CD4-positive, alpha-beta T cell (primary cell): ENCODE results near the gene PKDCC. TPM values are rescaled to one million over a fixed set of nuclear protein-coding genes. Genes with fewer than 3 reads are reported as not detected.

Source experiments
- ATAC-seq: fragments of 200-7000 bp; cut with Tn5 transposase; one replicate; pipeline ENCODE4 v1.10.0; 2022; ENCODE audit warnings: mild to moderate bottlenecking; ENCODE audit not compliant: poor library complexity
- CTCF ChIA-PET: fragments of 350-600 bp; sonication (Branson Sonifier 250); formaldehyde crosslinking; loops from one replicate; lab custom pipeline; 2021; ENCODE audit warnings: antibody characterized with exemption, inconsistent platforms; lab: Charles Lee
- POLR2A ChIA-PET: fragments of 350-600 bp; sonication (Branson Sonifier 250); formaldehyde crosslinking; loops from one replicate; lab custom pipeline; 2021; ENCODE audit warnings: antibody characterized with exemption, inconsistent platforms; lab: Charles Lee
- DNase-seq, 14 experiments: peaks; one replicate each; pipeline ENCODE4 v3.0.0-alpha.2; 2013 to 2020; ENCODE audit warnings: mixed read lengths in 2 of 14
- H3K27ac ChIP-seq, 2 donors: one replicate each; pipeline versions ENCODE4 v1.5.1 to v1.7.0; 2013; ENCODE audit warnings: low read length in 2 of 2, low read depth in 1 of 2, mild to moderate bottlenecking in 1 of 2
- H3K27me3 ChIP-seq, 2 experiments: 1 replicate in 1 of 2; 2 replicates in 1 of 2; pipeline versions ENCODE4 v1.6.1 to v1.7.0; 2013; ENCODE audit warnings: low read length in 2 of 2, control low read depth in 1 of 2, mild to moderate bottlenecking in 1 of 2, moderate library complexity in 1 of 2; ENCODE audit not compliant: insufficient read depth in 2 of 2, control insufficient read depth in 1 of 2
- H3K36me3 ChIP-seq: one replicate; pipeline ENCODE4 v1.6.1; 2013; ENCODE audit warnings: low read length, control low read depth; ENCODE audit not compliant: insufficient read depth
- H3K4me1 ChIP-seq: one replicate; pipeline ENCODE4 v1.6.1; 2013; ENCODE audit warnings: low read length, control low read depth; ENCODE audit not compliant: insufficient read depth
- H3K4me3 ChIP-seq: one replicate; pipeline ENCODE4 v1.5.1; 2013; ENCODE audit warnings: mild to moderate bottlenecking, low read length, moderate library complexity
- H3K9me3 ChIP-seq, 2 experiments: 1 replicate in 1 of 2; 2 replicates in 1 of 2; pipeline versions ENCODE4 v1.6.1 to v1.7.0; 2013; ENCODE audit warnings: low read length in 2 of 2, mild to moderate bottlenecking in 2 of 2, control low read depth in 1 of 2, moderate library complexity in 1 of 2; ENCODE audit not compliant: control insufficient read depth in 1 of 2, insufficient read depth in 1 of 2
- H3K27ac Mint-ChIP-seq: one replicate; pipeline ENCODE4 v1.8.0; 2020; ENCODE audit warnings: mixed read lengths
- H3K27me3 Mint-ChIP-seq: one replicate; pipeline ENCODE4 v1.8.0; 2021; ENCODE audit warnings: mixed read lengths
- H3K36me3 Mint-ChIP-seq: one replicate; pipeline ENCODE4 v1.8.0; 2021; ENCODE audit warnings: low read depth, mixed read lengths
- H3K4me1 Mint-ChIP-seq: one replicate; pipeline ENCODE4 v1.8.0; 2021; ENCODE audit warnings: low read depth, mixed read lengths
- H3K4me3 Mint-ChIP-seq: one replicate; pipeline ENCODE4 v1.8.0; 2020; ENCODE audit warnings: mild to moderate bottlenecking, mixed read lengths
- H3K9me3 Mint-ChIP-seq: one replicate; pipeline ENCODE4 v1.8.0; 2020; ENCODE audit warnings: mixed read lengths
- intact Hi-C, 2 experiments: fragments of 100-400 bp; cut with DNase I in 1 of 2; cut with micrococcal nuclease in 1 of 2; formaldehyde crosslinking; loops; one replicate each; pipeline versions ENCODE4 v1.15.1 to v1.9.0; 2023 to 2025; cut with DNase I, micrococcal nuclease
- total RNA-seq, 174 experiments: library from RNA in 2 of 174; stranded (reverse) in 2 of 174; gene quantifications; one replicate each; pipeline ENCODE4 v1.2.3 and lab custom pipeline; 2021 to 2026
- TF ChIP-seq, protein P1 (sequence below): fragments of 200-600 bp; IDR thresholded peaks from one replicate; pipeline ENCODE4 v1.8.0; 2022; ENCODE audit warnings: antibody characterized with exemption, mild to moderate bottlenecking

Gene PKDCC
- total RNA-seq, 2 experiments from 2014 or later: not detected

DNA sequence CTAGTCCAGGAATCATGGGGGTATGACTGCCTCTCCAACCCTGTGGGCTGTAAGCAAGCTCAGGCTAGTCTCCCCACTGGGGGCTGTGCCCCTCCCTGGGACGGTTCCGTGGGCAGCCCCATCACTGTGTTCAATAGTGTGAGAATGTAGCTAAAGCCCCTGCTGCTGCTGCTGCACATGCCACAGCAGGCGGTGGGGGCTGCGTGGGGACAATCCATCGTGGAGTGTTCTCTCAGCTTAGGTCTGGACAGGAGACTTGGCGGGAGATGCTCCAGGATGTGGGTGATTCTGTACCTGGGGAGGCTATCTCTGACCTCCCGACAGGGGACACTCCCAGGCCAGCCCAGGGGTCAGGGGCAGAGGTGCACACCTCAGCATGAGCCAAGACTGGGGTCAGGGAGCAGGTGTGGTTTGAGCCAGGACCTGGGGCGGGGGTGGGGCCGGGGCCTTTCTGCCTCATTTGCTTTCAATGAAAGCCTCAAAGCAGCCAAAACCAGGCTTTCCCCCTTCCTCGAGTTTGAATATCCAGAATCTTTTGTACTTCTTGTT lies 10.2 kb downstream of the PKDCC start:
- TF ChIP-seq, protein P1, sequence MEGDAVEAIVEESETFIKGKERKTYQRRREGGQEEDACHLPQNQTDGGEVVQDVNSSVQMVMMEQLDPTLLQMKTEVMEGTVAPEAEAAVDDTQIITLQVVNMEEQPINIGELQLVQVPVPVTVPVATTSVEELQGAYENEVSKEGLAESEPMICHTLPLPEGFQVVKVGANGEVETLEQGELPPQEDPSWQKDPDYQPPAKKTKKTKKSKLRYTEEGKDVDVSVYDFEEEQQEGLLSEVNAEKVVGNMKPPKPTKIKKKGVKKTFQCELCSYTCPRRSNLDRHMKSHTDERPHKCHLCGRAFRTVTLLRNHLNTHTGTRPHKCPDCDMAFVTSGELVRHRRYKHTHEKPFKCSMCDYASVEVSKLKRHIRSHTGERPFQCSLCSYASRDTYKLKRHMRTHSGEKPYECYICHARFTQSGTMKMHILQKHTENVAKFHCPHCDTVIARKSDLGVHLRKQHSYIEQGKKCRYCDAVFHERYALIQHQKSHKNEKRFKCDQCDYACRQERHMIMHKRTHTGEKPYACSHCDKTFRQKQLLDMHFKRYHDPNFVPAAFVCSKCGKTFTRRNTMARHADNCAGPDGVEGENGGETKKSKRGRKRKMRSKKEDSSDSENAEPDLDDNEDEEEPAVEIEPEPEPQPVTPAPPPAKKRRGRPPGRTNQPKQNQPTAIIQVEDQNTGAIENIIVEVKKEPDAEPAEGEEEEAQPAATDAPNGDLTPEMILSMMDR: no peak
- ATAC-seq (no peak), DNase-seq (no peak)
- Histone ChIP-seq H3K36me3 (no peaks in the 10 kb centered on the region), H3K27me3 (peaks cover 0 to 3% of the 10 kb centered on the region in 2 experiments), H3K4me3 (no peak overlapping the region), H3K4me1 (no peaks in the 10 kb centered on the region), H3K27ac (no peak overlapping the region), H3K9me3 (no peaks in the 10 kb centered on the region)
- ChIA-PET POLR2A (no interaction called here), CTCF (no interaction called here)
- H3K27me3 Mint-ChIP-seq: peaks cover 19% of the 10 kb centered on the region
- no peaks in the 10 kb centered on the region for H3K4me1 Mint-ChIP-seq
- intact Hi-C loops: no loop called here
- no peaks in the 10 kb centered on the region for H3K36me3 Mint-ChIP-seq
- H3K27ac Mint-ChIP-seq: no peak overlapping the region
- H3K9me3 Mint-ChIP-seq: no peaks in the 10 kb centered on the region
- no peak overlapping the region for H3K4me3 Mint-ChIP-seq

DNA sequence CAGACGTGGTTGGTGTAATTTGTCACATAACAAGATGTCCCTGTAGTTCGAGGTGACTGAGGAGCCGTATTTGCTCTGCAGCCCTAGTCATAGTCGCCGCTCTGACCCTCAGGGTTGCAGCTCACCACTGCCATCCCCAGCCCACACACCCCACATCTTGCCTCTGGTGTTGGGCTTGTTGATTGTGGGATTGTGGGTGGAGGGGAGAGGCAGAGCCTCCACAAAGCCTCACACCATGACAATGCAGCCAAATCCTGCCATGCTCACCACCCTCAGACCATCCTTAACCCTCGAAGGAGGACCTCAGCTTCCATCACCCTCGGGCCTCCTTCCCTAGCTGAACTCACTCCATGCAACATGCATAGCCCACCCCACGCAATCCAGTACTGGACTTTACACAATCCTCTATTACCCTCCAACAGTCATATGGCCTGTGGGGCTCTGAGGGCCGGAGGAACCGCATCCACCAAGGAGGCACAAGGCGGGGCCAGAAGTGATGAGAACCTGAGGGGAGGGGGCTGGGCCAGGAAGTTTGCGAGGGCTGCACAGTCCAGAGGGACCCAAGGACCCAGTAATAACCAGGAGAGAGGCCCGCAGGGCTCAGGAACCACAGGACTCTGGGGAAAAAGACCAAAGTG lies 11.6 kb downstream of the PKDCC start:
- POLR2A ChIA-PET: no interaction called here
- H3K36me3 Mint-ChIP-seq: no peaks in the 10 kb centered on the region

DNA sequence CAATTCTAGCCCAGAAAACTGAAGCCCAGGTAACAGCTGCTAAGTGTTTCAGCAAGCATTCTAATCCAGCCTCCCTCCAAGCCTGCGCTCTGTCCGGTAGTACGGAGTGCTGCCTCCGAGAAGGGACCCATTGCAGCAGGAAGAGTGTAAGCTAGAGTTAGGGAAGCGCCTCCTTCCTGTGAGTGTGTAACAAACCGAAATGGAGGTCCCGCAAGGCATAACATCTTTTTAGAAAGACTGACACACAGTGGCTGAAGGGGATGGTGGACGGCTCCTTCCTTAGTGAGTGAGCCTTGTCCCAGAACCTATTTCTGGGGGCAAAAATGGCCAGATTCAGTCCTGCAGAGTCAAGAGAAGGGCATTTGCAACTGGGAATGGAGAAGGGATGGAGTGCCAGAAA lies 12.2 kb downstream of the PKDCC start:
- no peaks in the 10 kb centered on the region for H3K4me1 Mint-ChIP-seq
- H3K27ac ChIP-seq: no peak overlapping the region
- TF ChIP-seq, protein P1: no peak
- ChIA-PET CTCF (no interaction called here), POLR2A (no interaction called here)
- H3K4me1 ChIP-seq: no peaks in the 10 kb centered on the region
- H3K27me3 ChIP-seq: no peaks in the 10 kb centered on the region
- ATAC-seq: no peak
- no peaks in the 10 kb centered on the region for H3K36me3 ChIP-seq
- peaks cover 15% of the 10 kb centered on the region for H3K27me3 Mint-ChIP-seq
- no peak for DNase-seq
- no peak overlapping the region for H3K4me3 ChIP-seq
- no peak overlapping the region for H3K27ac Mint-ChIP-seq
- H3K36me3 Mint-ChIP-seq: no peaks in the 10 kb centered on the region
- H3K9me3 ChIP-seq: no peaks in the 10 kb centered on the region
- intact Hi-C loops: no loop called here
- no peak overlapping the region for H3K4me3 Mint-ChIP-seq
- H3K9me3 Mint-ChIP-seq: no peaks in the 10 kb centered on the region

More for the DNA sequence above, 11.6 kb downstream of the PKDCC start:
- Mint-ChIP-seq H3K4me3 (no peak overlapping the region), H3K27me3 (peaks cover 15% of the 10 kb centered on the region), H3K9me3 (no peaks in the 10 kb centered on the region), H3K4me1 (no peaks in the 10 kb centered on the region), H3K27ac (no peak overlapping the region)
- CTCF ChIA-PET: no interaction called here
- ATAC-seq (no peak), DNase-seq (no peak)
- Histone ChIP-seq H3K4me1 (no peaks in the 10 kb centered on the region), H3K4me3 (no peak overlapping the region), H3K9me3 (no peaks in the 10 kb centered on the region), H3K27ac (no peak overlapping the region), H3K27me3 (no peaks in the 10 kb centered on the region), H3K36me3 (no peaks in the 10 kb centered on the region)
- TF ChIP-seq, protein P1: no peak
- intact Hi-C loops: no loop called here
